WI38 (cell line): ENCODE data around the gene LBH.

Experiments used
- H3K4me3 ChIP-seq: 2 replicates; pipeline ENCODE4 v1.5.1; 2011; ENCODE audit warnings: low read depth, mild to moderate bottlenecking, control low read depth, low read length
- CTCF ChIP-seq: IDR thresholded peaks from 2 replicates; pipeline ENCODE4 v1.5.1; 2012; ENCODE audit warnings: low read depth, mild to moderate bottlenecking, control low read depth, low read length

Gene LBH

DNA sequence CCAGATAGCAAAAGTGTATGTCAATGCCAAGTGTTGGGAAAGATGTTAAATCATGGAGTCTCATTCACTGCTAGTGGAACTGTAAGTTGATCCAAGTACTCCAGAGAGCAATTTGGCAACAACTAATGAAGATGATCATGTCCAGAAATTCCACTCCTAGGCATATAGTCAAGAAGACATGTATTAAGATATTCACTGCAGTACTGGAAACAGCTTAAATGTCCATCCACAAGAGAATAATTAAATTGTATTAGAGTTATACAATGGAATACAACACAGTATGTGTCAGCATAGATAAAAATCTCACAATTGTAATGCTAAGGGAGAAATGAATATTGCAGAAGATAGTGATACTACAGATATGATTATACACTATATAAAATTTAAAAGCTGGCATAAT lies 15.2 kb upstream of the LBH start:
- H3K4me3 ChIP-seq = no peak overlapping the region
- no peak for TF ChIP-seq CTCF

DNA sequence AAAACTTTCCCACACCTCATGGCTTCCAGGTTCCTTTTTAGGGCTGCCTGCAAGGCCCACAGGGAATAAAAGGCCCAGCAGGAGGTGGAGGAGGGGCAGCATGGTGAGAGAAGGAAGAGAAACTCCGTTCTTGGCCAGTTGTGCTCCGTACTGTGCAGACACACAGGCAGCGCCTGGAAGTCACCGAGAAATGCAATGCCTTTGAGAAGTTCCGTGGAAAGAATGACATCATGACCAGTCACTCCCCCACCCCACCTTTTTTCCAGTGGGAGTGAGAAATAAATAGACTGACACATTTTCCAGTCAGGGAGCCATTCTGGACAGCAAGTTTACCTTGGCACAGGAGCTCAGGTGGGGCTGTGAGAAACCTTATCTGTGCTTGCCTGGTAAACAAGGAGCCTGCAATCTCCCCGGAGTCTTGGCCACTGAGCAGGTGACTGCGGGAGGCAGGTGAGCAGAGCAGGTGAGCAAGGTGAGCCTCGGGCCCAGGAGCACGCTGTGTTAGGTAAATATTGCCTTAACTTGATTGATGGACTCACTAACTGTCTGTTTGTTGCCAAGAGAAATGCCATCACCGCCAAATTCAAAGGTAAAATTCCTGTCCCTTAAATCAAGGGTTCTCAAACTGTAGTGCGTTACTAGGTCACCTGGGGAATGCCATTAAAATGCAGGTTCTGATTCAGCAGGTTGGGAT lies 13.5 kb upstream of the LBH start:
- TF ChIP-seq CTCF = no peak
- H3K4me3 ChIP-seq = no peak overlapping the region

DNA sequence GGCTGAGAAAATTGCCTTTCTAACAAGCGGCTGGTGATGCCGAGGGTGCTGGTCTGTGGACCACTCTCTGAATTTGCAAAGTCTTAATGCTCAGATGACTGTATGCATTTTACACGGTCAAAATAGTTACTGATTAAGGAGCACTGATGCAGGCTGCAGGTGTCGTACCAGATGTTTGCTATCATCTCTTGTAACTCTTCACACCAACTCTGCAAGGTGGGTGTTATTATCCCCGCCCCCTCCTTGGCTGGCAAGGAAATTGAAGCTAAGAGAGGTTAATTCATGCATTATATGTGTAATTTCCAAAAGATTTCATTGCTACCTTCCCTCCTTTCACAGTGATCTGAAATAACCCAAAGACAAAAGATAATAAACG lies 13.0 kb upstream of the LBH start:
- no peak overlapping the region for H3K4me3 ChIP-seq
- no peak for TF ChIP-seq CTCF

DNA sequence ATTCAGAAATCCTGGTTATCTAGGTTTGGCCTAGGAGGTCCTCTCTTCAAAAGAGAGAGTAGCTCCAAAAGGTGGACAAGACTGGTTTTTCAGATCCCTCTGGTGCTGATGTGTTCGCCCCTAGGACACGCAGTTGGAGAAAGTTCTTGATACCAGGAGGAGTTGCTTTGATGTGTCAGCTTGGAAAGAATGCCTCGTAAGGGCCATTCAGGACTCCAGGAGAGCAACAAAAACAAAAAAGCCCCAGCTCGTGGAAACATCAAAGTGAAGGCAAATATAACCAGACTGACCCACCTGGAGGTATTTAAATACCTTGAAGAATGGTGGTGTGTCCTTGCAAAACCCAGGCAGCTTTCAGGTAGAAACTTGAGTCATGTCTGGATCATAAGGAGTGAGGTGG lies 12.5 kb upstream of the LBH start:
- no peak for TF ChIP-seq CTCF
- H3K4me3 ChIP-seq = no peak overlapping the region

- no peak for TF ChIP-seq CTCF
These were observed 11.2 kb upstream of the LBH start for GRCh38 chr2:30219886-30220875.

GRCh38 chr2:30221531-30221930 lies 9.8 kb upstream of the LBH start:
- H3K4me3 ChIP-seq = no peak overlapping the region
- TF ChIP-seq CTCF = no peak

More at GRCh38 chr2:30219886-30220875, 11.2 kb upstream of the LBH start:
- no peak overlapping the region for H3K4me3 ChIP-seq

- TF ChIP-seq CTCF = no peak
- no peak overlapping the region for H3K4me3 ChIP-seq
These were observed 9.3 kb upstream of the LBH start for GRCh38 chr2:30222031-30222430.
